HG03565 (cell line): Measurements from ENCODE around the gene CARD9.
"Not testable (repeated sequence)": the region's sequence is repeated elsewhere in the genome, so short reads cannot be mapped to it uniquely, and the experiment has no call there.

ENCODE experiments used
- ATAC-seq: cut with Tn5 transposase; IDR thresholded peaks from one replicate; pipeline ENCODE4 v1.9.1; 2021; ENCODE audit warnings: mild to moderate bottlenecking, moderate library complexity; ENCODE audit not compliant: unreplicated experiment

Gene CARD9

GRCh38 chr9:136326061-136326760 lies 47.3 kb downstream of the CARD9 start:
- ATAC-seq = no peak

DNA sequence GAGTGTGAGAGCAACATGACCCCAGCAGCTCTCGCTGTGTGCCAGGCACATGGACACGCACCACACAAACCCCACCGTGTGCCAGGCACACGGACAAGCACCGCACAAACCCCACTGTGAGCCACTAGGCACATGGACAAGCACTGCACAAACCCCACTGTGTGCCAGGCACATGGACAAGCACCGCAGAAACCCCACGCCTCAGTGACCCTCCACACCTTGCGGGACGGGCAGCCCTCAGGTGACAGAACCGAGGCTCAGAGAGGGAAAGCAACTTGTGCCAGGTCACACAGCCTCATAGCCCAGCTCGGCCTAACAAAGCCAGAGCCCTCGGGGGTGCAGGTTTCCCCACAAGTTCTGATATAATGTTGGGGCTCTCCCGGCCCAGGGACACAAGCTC lies 48.1 kb downstream of the CARD9 start:
- ATAC-seq = no peak

GRCh38 chr9:136324501-136325300 lies 48.8 kb downstream of the CARD9 start:
- ATAC-seq = no peak

DNA sequence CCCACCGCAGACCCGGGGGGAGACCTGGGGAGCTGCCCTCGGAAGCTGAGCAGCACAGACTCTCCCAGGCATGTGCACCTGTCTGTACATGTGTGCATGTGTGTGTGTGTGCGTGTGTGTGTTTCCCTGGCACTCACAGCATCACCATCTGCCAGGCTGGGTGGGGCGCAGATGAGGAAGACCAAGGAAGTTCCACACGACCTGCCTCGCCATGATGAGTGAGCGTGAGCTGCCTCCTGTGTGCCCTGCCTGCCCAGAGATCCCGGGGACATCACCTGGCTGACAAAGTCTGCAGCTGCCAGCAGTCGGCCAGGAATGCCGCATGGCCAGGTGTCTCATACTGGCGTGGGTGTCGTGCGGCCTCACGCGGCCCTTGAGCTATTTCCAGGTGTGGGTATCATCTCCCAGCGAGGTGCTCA lies 50.1 kb downstream of the CARD9 start:
- no peak for ATAC-seq

- ATAC-seq = no peak
These were observed 50.6 kb downstream of the CARD9 start for GRCh38 chr9:136322756-136323330.

DNA sequence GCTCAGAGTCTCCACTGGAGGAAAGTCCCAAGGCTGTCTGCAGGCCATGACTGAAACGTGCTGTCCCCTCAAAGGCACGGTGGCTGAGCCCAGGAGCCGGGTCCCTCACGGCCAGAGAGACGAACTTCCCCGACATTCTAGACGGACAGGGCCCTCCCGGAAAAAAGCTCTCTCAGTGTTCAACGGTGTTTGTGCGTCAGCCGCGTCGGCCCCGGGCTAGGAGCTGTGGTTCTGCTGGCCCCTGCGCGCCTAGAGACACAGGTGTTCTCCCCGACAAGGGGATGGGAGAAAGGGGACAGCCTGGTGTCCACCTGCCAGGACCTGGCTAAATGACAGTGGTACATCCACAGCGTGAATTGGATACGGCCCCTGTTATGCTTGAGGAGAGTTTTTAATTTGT lies 51.9 kb downstream of the CARD9 start:
- ATAC-seq = no peak

GRCh38 chr9:136320972-136321371 lies 52.5 kb downstream of the CARD9 start:
- not testable (repeated sequence) for ATAC-seq

GRCh38 chr9:136319955-136320354 lies 53.5 kb downstream of the CARD9 start:
- not testable (repeated sequence) for ATAC-seq

DNA sequence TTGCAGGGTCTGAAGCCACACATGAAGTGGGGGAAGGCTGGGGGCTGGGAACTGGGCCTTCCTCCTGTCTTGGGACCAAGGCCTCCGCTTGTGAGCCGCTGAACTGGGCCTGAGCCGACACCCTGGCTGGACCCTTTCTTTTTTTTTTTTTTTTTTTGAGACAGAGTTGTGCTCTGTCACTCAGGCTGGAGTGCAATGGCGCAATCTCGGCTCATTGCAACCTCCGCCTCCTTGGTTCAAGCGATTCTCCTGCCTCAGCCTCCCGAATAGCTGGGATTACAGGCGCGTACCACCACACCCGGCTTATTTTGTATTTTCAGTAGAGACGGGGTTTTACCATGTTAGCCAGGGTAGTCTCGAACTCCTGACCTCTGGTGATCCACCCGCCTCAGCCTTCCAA lies 54.2 kb downstream of the CARD9 start:
- not testable (repeated sequence) for ATAC-seq

- no peak for ATAC-seq
These were observed 54.7 kb downstream of the CARD9 start for GRCh38 chr9:136318776-136319241.

DNA sequence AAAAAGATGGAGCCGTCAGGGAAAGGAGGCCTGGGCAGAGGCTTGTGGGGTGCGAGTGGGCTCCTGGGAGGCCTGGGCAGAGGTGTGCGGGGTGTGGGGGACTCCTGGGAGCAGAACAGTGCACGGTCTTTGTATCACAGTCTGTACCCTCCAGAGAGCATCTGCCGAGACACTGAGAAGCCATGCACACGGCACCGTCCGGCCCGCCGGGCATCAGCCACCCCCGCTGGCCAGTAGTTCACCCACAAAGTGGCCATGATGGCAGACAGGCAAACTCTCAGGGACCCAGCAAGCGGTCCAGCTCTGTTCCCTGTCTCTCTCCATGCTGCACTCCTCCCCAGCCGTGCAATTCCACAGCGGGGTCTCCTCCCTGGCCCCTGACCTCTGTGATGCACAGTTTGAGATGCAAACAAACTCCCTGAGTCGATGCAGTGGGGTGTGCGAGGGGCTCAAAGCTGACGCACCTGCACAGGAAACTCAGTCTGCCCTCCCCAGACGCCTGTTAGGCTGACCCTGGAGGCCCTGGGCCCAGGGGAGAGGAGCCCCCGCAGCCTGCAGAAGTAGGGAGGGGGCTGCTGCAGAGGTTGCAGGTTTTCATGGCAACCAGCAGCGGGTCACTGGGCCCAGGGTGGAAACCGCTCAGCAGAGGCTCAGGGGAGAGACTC lies 55.2 kb downstream of the CARD9 start:
- no peak for ATAC-seq

GRCh38 chr9:136317695-136318094 lies 55.8 kb downstream of the CARD9 start:
- no peak for ATAC-seq

- no peak for ATAC-seq
These were observed 56.4 kb downstream of the CARD9 start for GRCh38 chr9:136316896-136317676.

DNA sequence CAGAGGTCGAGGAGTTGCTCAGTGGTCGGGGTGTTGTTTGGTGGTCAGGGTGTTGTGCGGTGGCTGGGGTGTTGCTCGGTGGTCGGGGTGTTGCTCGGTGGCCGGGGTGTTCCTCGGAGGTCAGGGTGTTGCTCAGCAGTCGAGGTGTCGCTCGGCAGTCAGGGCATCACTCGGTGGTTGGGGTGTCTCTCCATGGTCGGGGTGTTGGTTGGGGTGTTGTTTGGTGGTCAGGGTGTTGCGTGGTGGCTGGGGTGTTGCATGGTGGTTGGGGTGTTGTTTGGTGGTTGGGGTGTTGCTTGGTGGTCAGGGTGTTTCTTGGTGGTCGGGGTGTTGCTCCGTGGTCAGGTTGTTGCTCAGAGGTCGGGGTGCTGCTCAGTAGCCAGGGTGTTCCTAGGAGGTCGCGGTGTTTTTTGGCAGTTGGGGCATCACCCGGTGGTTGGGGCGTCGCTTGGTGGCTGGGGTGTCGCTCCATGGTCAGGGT lies 57.2 kb downstream of the CARD9 start:
- no peak for ATAC-seq

DNA sequence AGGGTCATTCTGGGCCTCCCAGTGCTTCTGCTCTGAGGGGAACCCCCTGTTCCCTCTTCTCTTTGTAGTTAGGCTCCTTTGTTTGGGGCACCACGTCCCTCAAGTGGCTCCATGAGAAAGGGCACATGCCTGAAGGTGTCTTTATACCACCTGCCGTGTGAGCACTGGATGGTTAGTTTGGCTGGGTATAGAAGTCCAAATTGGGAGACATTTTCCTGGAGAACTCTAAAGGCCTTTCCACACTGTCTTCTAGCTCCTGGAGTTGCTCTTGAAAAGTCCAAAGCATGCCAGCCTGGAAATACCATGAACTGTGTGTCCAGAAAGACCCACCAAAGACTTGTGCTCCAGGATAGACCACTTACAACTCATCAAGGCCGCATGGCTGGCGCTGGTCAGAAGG lies 58.5 kb downstream of the CARD9 start:
- no peak for ATAC-seq

- ATAC-seq = no peak
These were observed 59.4 kb downstream of the CARD9 start for GRCh38 chr9:136314056-136314416.
